Endothelial cell of umbilical vein (primary cell): Measurements from ENCODE around the gene PPP5C. TPM values are rescaled to one million over a fixed set of nuclear protein-coding genes. Genes with fewer than 3 reads are reported as not detected.

Source experiments
- BruUV-seq: library from RNA; stranded (reverse); fragments of 400-500 nt; replicated peaks from 2 replicates; lab custom pipeline; 2021; lab: Mats Ljungman, UMichigan
- CTCF ChIA-PET: fragments of 300-600, 350-600 bp; sonication (Branson Sonifier 250); formaldehyde crosslinking; loops from one replicate; lab custom pipeline; 2021; ENCODE audit warnings: antibody characterized with exemption, inconsistent platforms; lab: Charles Lee
- POLR2A ChIA-PET: fragments of 300-600, 350-600 bp; sonication (Branson Sonifier 250); formaldehyde crosslinking; loops from one replicate; lab custom pipeline; 2021; ENCODE audit warnings: antibody characterized with exemption, inconsistent platforms; lab: Charles Lee
- DNase-seq: peaks from one replicate; pipeline ENCODE4 v3.0.0-alpha.2; 2011; ENCODE audit warnings: low read depth, low spot score
- FAIRE-seq: peaks from 2 replicates; lab custom pipeline; 2011; peaks lifted over from hg19 to GRCh38; lab: Jason Lieb, UNC
- H2AFZ ChIP-seq: 2 replicates; pipeline ENCODE4 v1.6.0; 2012; ENCODE audit warnings: low read depth, low read length, control low read depth, inconsistent platforms
- H3K27ac ChIP-seq: 2 replicates; pipeline ENCODE4 v1.5.1; 2011; ENCODE audit warnings: low read depth, mild to moderate bottlenecking, control low read depth, low read length, moderate library complexity; ENCODE audit not compliant: insufficient read depth
- H3K27me3 ChIP-seq, 2 experiments: 2 replicates each; pipeline versions ENCODE4 v1.6.0 to v1.6.1; 2011; ENCODE audit warnings: low read length in 2 of 2, mixed read lengths in 1 of 2; ENCODE audit not compliant: control insufficient read depth in 2 of 2, insufficient read depth in 2 of 2
- H3K36me3 ChIP-seq, 2 experiments: 2 replicates in 1 of 2; 3 replicates in 1 of 2; pipeline ENCODE4 v1.5.1; 2011; ENCODE audit warnings: low read length in 2 of 2, mild to moderate bottlenecking in 1 of 2, moderate library complexity in 1 of 2; ENCODE audit not compliant: control insufficient read depth in 2 of 2, insufficient read depth in 2 of 2; ENCODE audit errors: extremely low read depth in 1 of 2
- H3K4me1 ChIP-seq: 3 replicates; pipeline ENCODE4 v1.5.1; 2011; ENCODE audit warnings: mild to moderate bottlenecking, low read length; ENCODE audit not compliant: control insufficient read depth, insufficient read depth; ENCODE audit errors: extremely low read depth
- H3K4me2 ChIP-seq: 2 replicates; pipeline ENCODE4 v1.6.1; 2011; ENCODE audit warnings: low read length, control low read depth, mixed read lengths; ENCODE audit not compliant: insufficient read depth
- H3K4me3 ChIP-seq, 3 experiments: fragments of 200-600 bp in 1 of 3; sonication (generic), shearing (Covaris generic) in 1 of 3; replicated peaks in 1 of 3; 2 replicates each; pipeline ENCODE4 v1.5.1; 2011 to 2016; ENCODE audit warnings: control low read depth in 3 of 3, low read length in 3 of 3, mild to moderate bottlenecking in 2 of 3, inconsistent platforms in 1 of 3, low read depth in 1 of 3, moderate library complexity in 1 of 3; ENCODE audit not compliant: insufficient read depth in 1 of 3
- H3K79me2 ChIP-seq: 2 replicates; pipeline ENCODE4 v1.6.0; 2012; ENCODE audit warnings: low read length, inconsistent platforms; ENCODE audit not compliant: control insufficient read depth, insufficient read depth
- H3K9ac ChIP-seq: replicated peaks from 2 replicates; pipeline ENCODE3; 2011; ENCODE audit warnings: low read length, control low read depth; ENCODE audit not compliant: insufficient read depth; ENCODE audit errors: extremely low read depth
- H3K9me1 ChIP-seq: replicated peaks from 3 replicates; pipeline ENCODE4 v1.6.0; 2011; ENCODE audit warnings: mild to moderate bottlenecking, low read length; ENCODE audit not compliant: control insufficient read depth, insufficient read depth; ENCODE audit errors: extremely low read depth
- H3K9me3 ChIP-seq: replicated peaks from 2 replicates; pipeline ENCODE4 v1.5.1; 2012; ENCODE audit warnings: low read length, inconsistent platforms; ENCODE audit not compliant: control insufficient read depth, insufficient read depth
- H4K20me1 ChIP-seq: replicated peaks from 2 replicates; pipeline ENCODE3; 2011; ENCODE audit warnings: mild to moderate bottlenecking, low read length; ENCODE audit not compliant: control insufficient read depth, insufficient read depth; ENCODE audit errors: extremely low read depth
- EZH2 ChIP-seq: IDR thresholded peaks from 2 replicates; pipeline ENCODE4 v1.6.1; 2012; ENCODE audit warnings: borderline replicate concordance, low read depth, mild to moderate bottlenecking, moderate library complexity, low read length, inconsistent platforms; ENCODE audit not compliant: severe bottlenecking
- FOS ChIP-seq: IDR thresholded peaks from 2 replicates; pipeline ENCODE4 v1.6.1; 2011; ENCODE audit warnings: mild to moderate bottlenecking, low read length, moderate library complexity, borderline replicate concordance; ENCODE audit not compliant: insufficient read depth
- GATA2 ChIP-seq: IDR thresholded peaks from 2 replicates; pipeline ENCODE4 v1.7.0; 2011; ENCODE audit warnings: low read depth, mild to moderate bottlenecking, moderate library complexity, mixed read lengths, low read length; ENCODE audit not compliant: insufficient read length, insufficient read depth
- JUN ChIP-seq: IDR thresholded peaks from 2 replicates; pipeline ENCODE4 v1.6.1; 2011; ENCODE audit warnings: borderline replicate concordance, low read depth; ENCODE audit not compliant: insufficient read length, insufficient read depth
- MYC ChIP-seq: IDR thresholded peaks from one replicate; pipeline ENCODE4 v1.6.1; 2011; ENCODE audit warnings: mild to moderate bottlenecking, low read depth, low read length
- POLR2A ChIP-seq: IDR thresholded peaks from 2 replicates; pipeline ENCODE4 v1.6.1; 2012; ENCODE audit warnings: low read depth, mild to moderate bottlenecking, control low read depth, low read length
- POLR2AphosphoS5 ChIP-seq: IDR thresholded peaks from 2 replicates; pipeline ENCODE4 v1.6.1; 2012; ENCODE audit warnings: low read depth, mild to moderate bottlenecking, control low read depth, low read length, moderate library complexity; ENCODE audit not compliant: insufficient read depth
- dilution Hi-C: fragments of 300-500 bp; cut with MboI; formaldehyde crosslinking; loops from one replicate; pipeline ENCODE4 v1.15.0; 2019; ENCODE audit warnings: low sequenced_read_pairs; ENCODE audit not compliant: extremely low pct_ligation_motif_present
- intact Hi-C: fragments of 100-400 bp; cut with micrococcal nuclease; formaldehyde crosslinking; loops from one replicate; pipeline ENCODE4 v1.10.0; 2022
- polyA plus RNA-seq, 4 experiments: library from polyadenylated mRNA; depleted of rRNA in 3 of 4; stranded (reverse) in 3 of 4; unstranded in 1 of 4; fragments of >200 nt; gene quantifications; 2 replicates each; pipeline versions ENCODE4 v1.2.1 to v1.2.3, GENCODE V29; 2011 to 2012; ENCODE audit warnings: missing spikeins in 1 of 4
- total RNA-seq: library from RNA; stranded (reverse); gene quantifications from 2 replicates; pipeline ENCODE4 v1.2.3, GENCODE V29; 2021
- TF ChIP-seq, protein P1 (sequence below), 2 donors: IDR thresholded peaks; 1 replicate in 1 of 2; 2 replicates in 1 of 2; pipeline ENCODE4 v1.5.1; 2011; ENCODE audit warnings: low read length in 2 of 2, mild to moderate bottlenecking in 2 of 2, moderate library complexity in 2 of 2, control low read depth in 1 of 2, inconsistent platforms in 1 of 2, low read depth in 1 of 2; ENCODE audit not compliant: insufficient read depth in 1 of 2; ENCODE audit errors: extremely low read depth in 1 of 2

PPP5C gene
- total and polyA plus RNA-seq, 2 donors (not counting 3 experiments of a cell fraction or from before 2014, with no cell fraction given) = 114 to 172 TPM

DNA sequence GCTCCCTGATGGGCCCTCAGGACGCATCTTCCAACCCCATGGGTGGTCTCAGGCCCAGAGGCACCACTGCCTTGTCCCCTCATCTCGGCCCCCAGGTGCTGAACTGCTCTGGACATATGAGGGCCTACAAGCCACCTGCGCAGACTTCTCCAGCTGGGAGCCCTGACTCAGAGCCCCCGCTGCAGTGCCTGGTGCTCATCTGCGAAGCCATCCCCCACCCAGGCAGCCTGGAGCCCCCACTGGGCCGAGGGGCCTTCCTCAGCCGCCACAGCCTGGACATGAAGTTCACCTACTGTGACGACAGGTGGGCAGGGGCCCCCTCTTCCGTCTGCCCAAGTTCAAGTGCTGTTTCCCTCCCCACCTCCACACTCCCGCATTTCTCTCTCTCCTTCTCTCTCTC, 37.8 kb upstream of the PPP5C start:
- no peaks in the 10 kb centered on the region for H3K79me2 ChIP-seq
- dilution Hi-C loops = no loop called here
- no peaks in the 10 kb centered on the region for H3K9me1 ChIP-seq
- H4K20me1 ChIP-seq = no peaks in the 10 kb centered on the region
- H3K9me3 ChIP-seq = peaks cover 3% of the 10 kb centered on the region
- TF ChIP-seq MYC (no peak), POLR2AphosphoS5 (no peak), FOS (no peak), GATA2 (no peak), EZH2 (no peak), JUN (no peak), POLR2A (no peak)
- FAIRE-seq = no peak
- DNase-seq = no peak
- H3K27ac ChIP-seq = no peak overlapping the region
- intact Hi-C loops = no loop called here
- no peak overlapping the region for H3K4me2 ChIP-seq
- no peaks in the 10 kb centered on the region for H3K27me3 ChIP-seq
- no peak overlapping the region for H3K9ac ChIP-seq
- CTCF ChIA-PET = interaction anchor here (1.4 kb wide), 1 partner anchor 28 kb away, joined by 4 read pairs; no protein-coding TSS in a partner anchor
- no peak overlapping the region for H2AFZ ChIP-seq
- BruUV-seq = no TSS peak
- peaks cover 0 to 3% of the 10 kb centered on the region in 2 experiments for H3K36me3 ChIP-seq
- H3K4me1 ChIP-seq = no peaks in the 10 kb centered on the region
- H3K4me3 ChIP-seq = no peak overlapping the region
- POLR2A ChIA-PET = no interaction called here

GRCh38 chr19:46311444-46311843, 35.4 kb upstream of the PPP5C start:
- CTCF ChIA-PET = interaction anchor here (1.8 kb wide), 1 partner anchor 31 kb away, joined by 7 read pairs; no protein-coding TSS in a partner anchor
- Histone ChIP-seq H3K79me2 (no peaks in the 10 kb centered on the region), H3K27me3 (no peaks in the 10 kb centered on the region), H3K4me3 (no peak overlapping the region), H3K9ac (no peak overlapping the region), H3K27ac (no peak overlapping the region), H3K36me3 (peaks cover 0 to 3% of the 10 kb centered on the region in 2 experiments), H4K20me1 (no peaks in the 10 kb centered on the region), H3K4me1 (no peaks in the 10 kb centered on the region), H3K4me2 (no peak overlapping the region), H2AFZ (no peak overlapping the region), H3K9me3 (no peaks in the 10 kb centered on the region), H3K9me1 (no peaks in the 10 kb centered on the region)
- dilution Hi-C loops = no loop called here
- POLR2A ChIA-PET = no interaction called here
- no peak for FAIRE-seq
- intact Hi-C loops = no loop called here
- TF ChIP-seq EZH2 = no peak
- no peak for TF ChIP-seq POLR2AphosphoS5
- no peak for TF ChIP-seq POLR2A
- TF ChIP-seq, protein P1, sequence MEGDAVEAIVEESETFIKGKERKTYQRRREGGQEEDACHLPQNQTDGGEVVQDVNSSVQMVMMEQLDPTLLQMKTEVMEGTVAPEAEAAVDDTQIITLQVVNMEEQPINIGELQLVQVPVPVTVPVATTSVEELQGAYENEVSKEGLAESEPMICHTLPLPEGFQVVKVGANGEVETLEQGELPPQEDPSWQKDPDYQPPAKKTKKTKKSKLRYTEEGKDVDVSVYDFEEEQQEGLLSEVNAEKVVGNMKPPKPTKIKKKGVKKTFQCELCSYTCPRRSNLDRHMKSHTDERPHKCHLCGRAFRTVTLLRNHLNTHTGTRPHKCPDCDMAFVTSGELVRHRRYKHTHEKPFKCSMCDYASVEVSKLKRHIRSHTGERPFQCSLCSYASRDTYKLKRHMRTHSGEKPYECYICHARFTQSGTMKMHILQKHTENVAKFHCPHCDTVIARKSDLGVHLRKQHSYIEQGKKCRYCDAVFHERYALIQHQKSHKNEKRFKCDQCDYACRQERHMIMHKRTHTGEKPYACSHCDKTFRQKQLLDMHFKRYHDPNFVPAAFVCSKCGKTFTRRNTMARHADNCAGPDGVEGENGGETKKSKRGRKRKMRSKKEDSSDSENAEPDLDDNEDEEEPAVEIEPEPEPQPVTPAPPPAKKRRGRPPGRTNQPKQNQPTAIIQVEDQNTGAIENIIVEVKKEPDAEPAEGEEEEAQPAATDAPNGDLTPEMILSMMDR (IDR thresholded peaks at IDR 0.05; ENCODE audit: extremely low read depth in 1 of 2, insufficient read depth in 1 of 2, low read depth in 1 of 2, low read length in 2 of 2) = no peak
- TF ChIP-seq GATA2 = no peak
- no peak for TF ChIP-seq FOS
- TF ChIP-seq JUN = no peak
- DNase-seq = no peak
- no TSS peak for BruUV-seq
